GM12878 (cell line): ENCODE results near the gene FAM177B. TPM values are rescaled to one million over a fixed set of nuclear protein-coding genes. Genes with fewer than 3 reads are reported as not detected.

Experiments
- ATAC-seq: fragments of 200-7000 bp; cut with Tn5 transposase; 3 replicates; pipeline ENCODE4 v1.9.1; 2020; ENCODE audit warnings: mild to moderate bottlenecking, moderate library complexity
- BruUV-seq: library from RNA; stranded (reverse); fragments of 400-500 nt; replicated peaks from 2 replicates; lab custom pipeline; 2021; lab: Mats Ljungman, UMichigan
- CTCF ChIA-PET: fragments of 300-600 bp; sonication (Branson Sonifier 250); formaldehyde crosslinking; extraction: SDS; loops from one replicate; lab custom pipeline; 2021; ENCODE audit warnings: inconsistent platforms; lab: Yijun Ruan, JAX
- POLR2A ChIA-PET: fragments of 350-600 bp; formaldehyde crosslinking; extraction: SDS; loops from one replicate; lab custom pipeline; 2021; ENCODE audit warnings: inconsistent platforms; lab: Charles Lee
- RAD21 ChIA-PET: fragments of 300-600 bp; sonication (Branson Sonifier 250); formaldehyde crosslinking; loops from one replicate; lab custom pipeline; 2023; ENCODE audit warnings: antibody characterized with exemption; ENCODE audit not compliant: unreplicated experiment; lab: Charles Lee
- SMC1A ChIA-PET: fragments of 300-600 bp; sonication (Branson Sonifier 250); formaldehyde crosslinking; loops from one replicate; lab custom pipeline; 2023; ENCODE audit not compliant: unreplicated experiment, uncharacterized antibody; lab: Charles Lee
- DNase-seq: peaks from one replicate; pipeline ENCODE4 v3.0.0-alpha.2; 2011; ENCODE audit warnings: low read depth, low spot score
- FAIRE-seq: peaks from 3 replicates; lab custom pipeline; 2011; peaks lifted over from hg19 to GRCh38; lab: Jason Lieb, UNC
- H2AFZ ChIP-seq: 2 replicates; pipeline ENCODE4 v1.6.0; 2011; ENCODE audit warnings: low read depth, low read length, control low read depth; ENCODE audit not compliant: control insufficient read depth
- H3K27ac ChIP-seq: 2 replicates; pipeline ENCODE4 v1.5.1; 2011; ENCODE audit warnings: control low read depth; ENCODE audit not compliant: control insufficient read depth, insufficient read depth
- H3K27me3 ChIP-seq, 2 experiments: replicated peaks in 1 of 2; 2 replicates each; pipeline versions ENCODE4 v1.6.0 to v1.6.1; 2011; ENCODE audit warnings: low read length in 1 of 2; ENCODE audit not compliant: control insufficient read depth in 2 of 2, insufficient read depth in 2 of 2
- H3K36me3 ChIP-seq, 2 experiments: 2 replicates each; pipeline ENCODE4 v1.5.1; 2011; ENCODE audit warnings: low read length in 1 of 2; ENCODE audit not compliant: control insufficient read depth in 2 of 2, insufficient read depth in 2 of 2
- H3K4me1 ChIP-seq: 2 replicates; pipeline ENCODE4 v1.6.1; 2011; ENCODE audit warnings: mild to moderate bottlenecking, low read length, moderate library complexity, mixed read lengths; ENCODE audit not compliant: control insufficient read depth, insufficient read depth
- H3K4me2 ChIP-seq: 2 replicates; pipeline ENCODE4 v1.6.0; 2011; ENCODE audit warnings: control low read depth; ENCODE audit not compliant: control insufficient read depth, insufficient read depth
- H3K4me3 ChIP-seq: fragments of 200-600 bp; sonication (generic); 2 replicates; pipeline ENCODE4 v1.5.1; 2016
- H3K79me2 ChIP-seq: 2 replicates; pipeline ENCODE4 v1.6.0; 2011; ENCODE audit warnings: low read length; ENCODE audit not compliant: control insufficient read depth, insufficient read depth
- H3K9ac ChIP-seq: 2 replicates; pipeline ENCODE4 v1.8.0; 2011; ENCODE audit warnings: low read length, control low read depth, mixed read lengths; ENCODE audit not compliant: control insufficient read depth, insufficient read depth
- H3K9me3 ChIP-seq: replicated peaks from 3 replicates; pipeline ENCODE4 v1.5.1; 2011; ENCODE audit warnings: mild to moderate bottlenecking, low read length; ENCODE audit not compliant: control insufficient read depth, insufficient read depth
- H4K20me1 ChIP-seq: 2 replicates; pipeline ENCODE4 v1.6.0; 2011; ENCODE audit not compliant: control insufficient read depth, insufficient read depth
- ATF7 ChIP-seq: fragments of 450-650 bp; IDR thresholded peaks from 2 replicates; pipeline ENCODE4 v1.6.1; 2016; ENCODE audit warnings: low read depth, mild to moderate bottlenecking
- ETV6 ChIP-seq, 2 experiments: fragments of 450-650 bp in 1 of 2; IDR thresholded peaks in 1 of 2; conservative IDR thresholded peaks in 1 of 2; 2 replicates each; pipeline ENCODE4 v1.6.1; 2014; ENCODE audit warnings: antibody characterized with exemption in 1 of 2, borderline replicate concordance in 1 of 2, low read depth in 1 of 2, mild to moderate bottlenecking in 1 of 2, moderate library complexity in 1 of 2
- HDAC6 ChIP-seq: fragments of 200-600 bp; sonication (generic); IDR thresholded peaks from one replicate; pipeline ENCODE4 v1.8.0; 2017; ENCODE audit warnings: antibody characterized with exemption; ENCODE audit not compliant: unreplicated experiment
- MEF2B ChIP-seq: fragments of 450-650 bp; IDR thresholded peaks from 2 replicates; pipeline ENCODE4 v1.6.1; 2018; ENCODE audit warnings: mild to moderate bottlenecking, moderate library complexity; ENCODE audit not compliant: partially characterized antibody, poor library complexity, severe bottlenecking
- MYC ChIP-seq: IDR thresholded peaks from 2 replicates; pipeline ENCODE4 v1.6.1; 2011; ENCODE audit warnings: mild to moderate bottlenecking, low read length, moderate library complexity, inconsistent platforms; ENCODE audit not compliant: insufficient read depth, insufficient replicate concordance, insufficient read length, severe bottlenecking
- PAX8 ChIP-seq: fragments of 450-650 bp; IDR thresholded peaks from 2 replicates; pipeline ENCODE4 v1.6.1; 2017; ENCODE audit warnings: mild to moderate bottlenecking, moderate library complexity
- PML ChIP-seq: IDR thresholded peaks from 2 replicates; pipeline ENCODE4 v1.6.1; 2012; ENCODE audit warnings: low read length, inconsistent platforms
- SMAD1 ChIP-seq: fragments of 450-650 bp; IDR thresholded peaks from 2 replicates; pipeline ENCODE4 v1.6.1; 2018; ENCODE audit warnings: mild to moderate bottlenecking, low read depth; ENCODE audit not compliant: partially characterized antibody
- STAT3 ChIP-seq: IDR thresholded peaks from 2 replicates; pipeline ENCODE4 v1.6.1; 2011; ENCODE audit warnings: low read depth, low read length, improper control_type of control experiment
- in situ Hi-C: fragments of 300-500 bp; cut with MboI; formaldehyde crosslinking; loops from 9 replicates; pipeline ENCODE4 v1.14.3; 2018; ENCODE audit warnings: mixed read lengths
- intact Hi-C: fragments of 100-400 bp; cut with micrococcal nuclease; formaldehyde crosslinking; loops from one replicate; pipeline ENCODE4 v1.14.2; 2022; ENCODE audit not compliant: unreplicated experiment
- polyA plus RNA-seq, 11 experiments: library from polyadenylated mRNA; depleted of rRNA in 4 of 11; unstranded in 6 of 11; stranded (reverse) in 5 of 11; fragments of >200 nt; fragmentation: Nextera tagmentation in 4 of 11; fragmentation: Illumina TruSeq in 1 of 11; extraction: Ambion mirVana in 4 of 11; extraction: Trizol in 1 of 11; gene quantifications; 1 replicate in 1 of 11; 2 replicates in 10 of 11; pipeline versions ENCODE4 v1.2.1 to v1.2.3, GENCODE V29; 2011 to 2016; ENCODE audit warnings: inconsistent platforms in 2 of 11, missing spikeins in 2 of 11, low read depth in 1 of 11
- total RNA-seq, 4 experiments: library from RNA; depleted of rRNA in 3 of 4; stranded (reverse); fragments of >200 nt in 3 of 4; fragmentation: Illumina TruSeq in 1 of 4; extraction: Trizol in 1 of 4; gene quantifications; 2 replicates each; pipeline versions ENCODE4 v1.2.1 to v1.2.3, GENCODE V29; 2013 to 2021
- TF ChIP-seq, protein P1 (sequence below): fragments of 450-650 bp; IDR thresholded peaks from 2 replicates; pipeline ENCODE4 v1.6.1; 2017; ENCODE audit warnings: mild to moderate bottlenecking, moderate library complexity
- TF ChIP-seq, protein P2 (sequence below): IDR thresholded peaks from 2 replicates; pipeline ENCODE4 v1.6.1; 2011; ENCODE audit warnings: low read depth, low read length, improper control_type of control experiment, borderline replicate concordance
- TF ChIP-seq, protein P3 (sequence below): fragments of 150-350 bp; IDR thresholded peaks from 2 replicates; pipeline ENCODE4 v1.6.1; 2016; ENCODE audit warnings: low read depth, low read length
- TF ChIP-seq, protein P4 (sequence below): fragments of 450-650 bp; IDR thresholded peaks from 2 replicates; pipeline ENCODE4 v1.6.1; 2018; ENCODE audit warnings: borderline replicate concordance, mild to moderate bottlenecking; ENCODE audit not compliant: partially characterized antibody

Gene FAM177B
- total and polyA plus RNA-seq, 10 of the 15 experiments (the other 5 are each of a cell fraction or from before 2014, with no cell fraction given) = 0.06 TPM; not detected in 9

DNA sequence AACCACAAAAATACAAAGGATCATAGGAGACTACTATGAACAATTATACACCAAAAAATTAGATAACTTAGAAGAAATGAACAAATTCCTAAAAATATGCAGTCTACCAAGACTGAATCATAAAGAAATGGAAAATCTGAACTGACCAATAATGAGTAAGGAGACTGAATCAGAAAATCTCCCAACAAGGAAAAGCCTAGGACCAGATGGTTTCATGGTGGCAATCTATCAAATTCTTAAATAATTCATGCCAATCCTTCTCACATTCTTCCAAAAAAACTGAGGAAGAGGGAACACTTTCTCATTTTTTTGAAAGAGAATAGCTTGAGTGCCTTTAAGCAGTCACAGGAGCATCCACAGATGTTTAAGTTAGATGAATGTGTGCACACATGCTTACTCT, 46.0 kb downstream of the FAM177B start:
- DNase-seq (no peak), ATAC-seq (no peak), FAIRE-seq (no peak)
- Histone ChIP-seq H3K9ac (no peak overlapping the region), H3K27me3 (peaks cover 0 to 2% of the 10 kb centered on the region in 2 experiments; a peak in 2 of 4 replicates), H3K36me3 (no peaks in the 10 kb centered on the region), H3K9me3 (no peaks in the 10 kb centered on the region), H3K4me1 (no peaks in the 10 kb centered on the region; the same call in 1 of the 2 replicates), H2AFZ (no peak overlapping the region), H3K4me3 (no peak overlapping the region), H3K79me2 (no peaks in the 10 kb centered on the region), H4K20me1 (no peaks in the 10 kb centered on the region), H3K4me2 (no peak overlapping the region), H3K27ac (no peak overlapping the region)
- intact Hi-C loops (no loop called here), in situ Hi-C loops (no loop called here)
- SMC1A ChIA-PET = no interaction called here
- POLR2A ChIA-PET = no interaction called here
- CTCF ChIA-PET = interaction anchor here (0.7 to 1.5 kb wide), 2 partner anchors 11 to 14 kb away, joined by 3 to 8 read pairs; no protein-coding TSS in a partner anchor
- RAD21 ChIA-PET = no interaction called here
- no TSS peak for BruUV-seq
- TF ChIP-seq, protein P1, sequence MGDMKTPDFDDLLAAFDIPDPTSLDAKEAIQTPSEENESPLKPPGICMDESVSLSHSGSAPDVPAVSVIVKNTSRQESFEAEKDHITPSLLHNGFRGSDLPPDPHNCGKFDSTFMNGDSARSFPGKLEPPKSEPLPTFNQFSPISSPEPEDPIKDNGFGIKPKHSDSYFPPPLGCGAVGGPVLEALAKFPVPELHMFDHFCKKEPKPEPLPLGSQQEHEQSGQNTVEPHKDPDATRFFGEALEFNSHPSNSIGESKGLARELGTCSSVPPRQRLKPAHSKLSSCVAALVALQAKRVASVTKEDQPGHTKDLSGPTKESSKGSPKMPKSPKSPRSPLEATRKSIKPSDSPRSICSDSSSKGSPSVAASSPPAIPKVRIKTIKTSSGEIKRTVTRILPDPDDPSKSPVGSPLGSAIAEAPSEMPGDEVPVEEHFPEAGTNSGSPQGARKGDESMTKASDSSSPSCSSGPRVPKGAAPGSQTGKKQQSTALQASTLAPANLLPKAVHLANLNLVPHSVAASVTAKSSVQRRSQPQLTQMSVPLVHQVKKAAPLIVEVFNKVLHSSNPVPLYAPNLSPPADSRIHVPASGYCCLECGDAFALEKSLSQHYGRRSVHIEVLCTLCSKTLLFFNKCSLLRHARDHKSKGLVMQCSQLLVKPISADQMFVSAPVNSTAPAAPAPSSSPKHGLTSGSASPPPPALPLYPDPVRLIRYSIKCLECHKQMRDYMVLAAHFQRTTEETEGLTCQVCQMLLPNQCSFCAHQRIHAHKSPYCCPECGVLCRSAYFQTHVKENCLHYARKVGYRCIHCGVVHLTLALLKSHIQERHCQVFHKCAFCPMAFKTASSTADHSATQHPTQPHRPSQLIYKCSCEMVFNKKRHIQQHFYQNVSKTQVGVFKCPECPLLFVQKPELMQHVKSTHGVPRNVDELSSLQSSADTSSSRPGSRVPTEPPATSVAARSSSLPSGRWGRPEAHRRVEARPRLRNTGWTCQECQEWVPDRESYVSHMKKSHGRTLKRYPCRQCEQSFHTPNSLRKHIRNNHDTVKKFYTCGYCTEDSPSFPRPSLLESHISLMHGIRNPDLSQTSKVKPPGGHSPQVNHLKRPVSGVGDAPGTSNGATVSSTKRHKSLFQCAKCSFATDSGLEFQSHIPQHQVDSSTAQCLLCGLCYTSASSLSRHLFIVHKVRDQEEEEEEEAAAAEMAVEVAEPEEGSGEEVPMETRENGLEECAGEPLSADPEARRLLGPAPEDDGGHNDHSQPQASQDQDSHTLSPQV = no peak
- TF ChIP-seq, protein P2, sequence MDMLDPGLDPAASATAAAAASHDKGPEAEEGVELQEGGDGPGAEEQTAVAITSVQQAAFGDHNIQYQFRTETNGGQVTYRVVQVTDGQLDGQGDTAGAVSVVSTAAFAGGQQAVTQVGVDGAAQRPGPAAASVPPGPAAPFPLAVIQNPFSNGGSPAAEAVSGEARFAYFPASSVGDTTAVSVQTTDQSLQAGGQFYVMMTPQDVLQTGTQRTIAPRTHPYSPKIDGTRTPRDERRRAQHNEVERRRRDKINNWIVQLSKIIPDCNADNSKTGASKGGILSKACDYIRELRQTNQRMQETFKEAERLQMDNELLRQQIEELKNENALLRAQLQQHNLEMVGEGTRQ = no peak
- no peak for TF ChIP-seq ETV6 (conservative IDR thresholded peaks at IDR 0.05 in 1 of 2, IDR thresholded peaks at IDR 0.05 in 1 of 2; ENCODE audit: borderline replicate concordance in 1 of 2, low read depth in 1 of 2)
- no peak for TF ChIP-seq STAT3
- TF ChIP-seq PML = no peak
- TF ChIP-seq ATF7 = no peak
- TF ChIP-seq, protein P3, sequence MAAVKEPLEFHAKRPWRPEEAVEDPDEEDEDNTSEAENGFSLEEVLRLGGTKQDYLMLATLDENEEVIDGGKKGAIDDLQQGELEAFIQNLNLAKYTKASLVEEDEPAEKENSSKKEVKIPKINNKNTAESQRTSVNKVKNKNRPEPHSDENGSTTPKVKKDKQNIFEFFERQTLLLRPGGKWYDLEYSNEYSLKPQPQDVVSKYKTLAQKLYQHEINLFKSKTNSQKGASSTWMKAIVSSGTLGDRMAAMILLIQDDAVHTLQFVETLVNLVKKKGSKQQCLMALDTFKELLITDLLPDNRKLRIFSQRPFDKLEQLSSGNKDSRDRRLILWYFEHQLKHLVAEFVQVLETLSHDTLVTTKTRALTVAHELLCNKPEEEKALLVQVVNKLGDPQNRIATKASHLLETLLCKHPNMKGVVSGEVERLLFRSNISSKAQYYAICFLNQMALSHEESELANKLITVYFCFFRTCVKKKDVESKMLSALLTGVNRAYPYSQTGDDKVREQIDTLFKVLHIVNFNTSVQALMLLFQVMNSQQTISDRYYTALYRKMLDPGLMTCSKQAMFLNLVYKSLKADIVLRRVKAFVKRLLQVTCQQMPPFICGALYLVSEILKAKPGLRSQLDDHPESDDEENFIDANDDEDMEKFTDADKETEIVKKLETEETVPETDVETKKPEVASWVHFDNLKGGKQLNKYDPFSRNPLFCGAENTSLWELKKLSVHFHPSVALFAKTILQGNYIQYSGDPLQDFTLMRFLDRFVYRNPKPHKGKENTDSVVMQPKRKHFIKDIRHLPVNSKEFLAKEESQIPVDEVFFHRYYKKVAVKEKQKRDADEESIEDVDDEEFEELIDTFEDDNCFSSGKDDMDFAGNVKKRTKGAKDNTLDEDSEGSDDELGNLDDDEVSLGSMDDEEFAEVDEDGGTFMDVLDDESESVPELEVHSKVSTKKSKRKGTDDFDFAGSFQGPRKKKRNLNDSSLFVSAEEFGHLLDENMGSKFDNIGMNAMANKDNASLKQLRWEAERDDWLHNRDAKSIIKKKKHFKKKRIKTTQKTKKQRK = no peak
- TF ChIP-seq HDAC6 = no peak
- TF ChIP-seq SMAD1 = no peak
- TF ChIP-seq, protein P4, sequence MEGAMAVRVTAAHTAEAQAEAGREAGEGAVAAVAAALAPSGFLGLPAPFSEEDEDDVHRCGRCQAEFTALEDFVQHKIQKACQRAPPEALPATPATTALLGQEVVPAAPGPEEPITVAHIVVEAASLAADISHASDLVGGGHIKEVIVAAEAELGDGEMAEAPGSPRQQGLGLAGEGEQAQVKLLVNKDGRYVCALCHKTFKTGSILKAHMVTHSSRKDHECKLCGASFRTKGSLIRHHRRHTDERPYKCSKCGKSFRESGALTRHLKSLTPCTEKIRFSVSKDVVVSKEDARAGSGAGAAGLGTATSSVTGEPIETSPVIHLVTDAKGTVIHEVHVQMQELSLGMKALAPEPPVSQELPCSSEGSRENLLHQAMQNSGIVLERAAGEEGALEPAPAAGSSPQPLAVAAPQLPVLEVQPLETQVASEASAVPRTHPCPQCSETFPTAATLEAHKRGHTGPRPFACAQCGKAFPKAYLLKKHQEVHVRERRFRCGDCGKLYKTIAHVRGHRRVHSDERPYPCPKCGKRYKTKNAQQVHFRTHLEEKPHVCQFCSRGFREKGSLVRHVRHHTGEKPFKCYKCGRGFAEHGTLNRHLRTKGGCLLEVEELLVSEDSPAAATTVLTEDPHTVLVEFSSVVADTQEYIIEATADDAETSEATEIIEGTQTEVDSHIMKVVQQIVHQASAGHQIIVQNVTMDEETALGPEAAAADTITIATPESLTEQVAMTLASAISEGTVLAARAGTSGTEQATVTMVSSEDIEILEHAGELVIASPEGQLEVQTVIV = no peak
- no peak for TF ChIP-seq MYC
- TF ChIP-seq MEF2B = no peak
- no peak for TF ChIP-seq PAX8
